HL-60 (cell line): ENCODE measurements around the gene TANGO2.

Source experiments
- DNase-seq, 2 experiments: peaks; one replicate each; pipeline ENCODE4 v3.0.0-alpha.2; 2010 to 2020; ENCODE audit warnings: low read depth in 1 of 2, low spot score in 1 of 2
- H3K27ac ChIP-seq: fragments of 250-450 bp; sonication (Bioruptor Pico); replicated peaks from 2 replicates; pipeline ENCODE4 v1.5.1; 2020; ENCODE audit warnings: mild to moderate bottlenecking, moderate library complexity
- H3K27me3 ChIP-seq: fragments of 250-450 bp; sonication (Bioruptor Pico); 2 replicates; pipeline ENCODE4 v1.5.1; 2021; ENCODE audit warnings: mild to moderate bottlenecking, moderate library complexity; ENCODE audit not compliant: insufficient read depth, poor library complexity, severe bottlenecking
- H3K4me3 ChIP-seq: replicated peaks from 2 replicates; pipeline ENCODE4 v1.5.1; 2011; ENCODE audit warnings: mild to moderate bottlenecking, control low read depth, low read length; ENCODE audit not compliant: insufficient read depth
- CTCF ChIP-seq: IDR thresholded peaks from one replicate; pipeline ENCODE4 v1.5.1; 2011; ENCODE audit warnings: low read length, control low read depth, inconsistent platforms; ENCODE audit not compliant: insufficient read depth
- GABPA ChIP-seq: IDR thresholded peaks from 2 replicates; pipeline ENCODE4 v1.6.1; 2012; ENCODE audit warnings: low read depth
- POLR2AphosphoS5 ChIP-seq: IDR thresholded peaks from 2 replicates; pipeline ENCODE4 v1.6.1; 2012; ENCODE audit warnings: low read depth
- REST ChIP-seq: IDR thresholded peaks from 2 replicates; pipeline ENCODE4 v1.6.1; 2012; ENCODE audit warnings: low read depth; ENCODE audit not compliant: insufficient replicate concordance
- SPI1 ChIP-seq: IDR thresholded peaks from 2 replicates; pipeline ENCODE4 v1.6.1; 2012; ENCODE audit warnings: low read depth, mild to moderate bottlenecking, borderline replicate concordance

TANGO2 gene

GRCh38 chr22:19981171-19981960 is 39.5 kb upstream of the TANGO2 start:
- DNase-seq, result no peak
- Histone ChIP-seq H3K27ac (no peak overlapping the region), H3K27me3 (no peaks in the 10 kb centered on the region), H3K4me3 (no peak overlapping the region)
- TF ChIP-seq SPI1 (no peak), CTCF (no peak), GABPA (no peak), REST (no peak), POLR2AphosphoS5 (no peak)

GRCh38 chr22:19981961-19982920 is 38.7 kb upstream of the TANGO2 start:
- no peak for TF ChIP-seq POLR2AphosphoS5
- TF ChIP-seq REST, result no peak
- no peak for TF ChIP-seq SPI1
- TF ChIP-seq CTCF, result no peak
- no peak for TF ChIP-seq GABPA
- DNase-seq, result no peak
- Histone ChIP-seq H3K27me3 (no peaks in the 10 kb centered on the region), H3K4me3 (no peak overlapping the region), H3K27ac (no peak overlapping the region)

GRCh38 chr22:19982991-19983578 is 37.8 kb upstream of the TANGO2 start:
- no peak overlapping the region for H3K27ac ChIP-seq
- no peaks in the 10 kb centered on the region for H3K27me3 ChIP-seq
- no peak for TF ChIP-seq CTCF
- TF ChIP-seq GABPA, result no peak
- TF ChIP-seq REST, result no peak
- no peak for TF ChIP-seq SPI1
- no peak for TF ChIP-seq POLR2AphosphoS5

More at GRCh38 chr22:19982991-19983578, 37.8 kb upstream of the TANGO2 start:
- H3K4me3 ChIP-seq, result no peak overlapping the region
- DNase-seq, result no peak
